Measurements from ENCODE around the gene NKX1-1.

Gene NKX1-1

GRCh38 chr4:1405636-1406393 is 427 bp downstream of the NKX1-1 start:
- no peak overlapping the region for H2BK12ac ChIP-seq (ENCODE audit: low read length)
- H3K27ac ChIP-seq (replicated peaks; ENCODE audit: low read length), result no peak overlapping the region
- H3K9ac ChIP-seq (ENCODE audit: low read depth, low read length, poor library complexity), result no peak overlapping the region

GRCh38 chr4:1405254-1405635 is 997 bp downstream of the NKX1-1 start:
- Histone ChIP-seq H3K4me1 (ENCODE audit: control insufficient read depth in 2 of 2, insufficient read depth in 1 of 2, low read depth in 1 of 2, low read length in 2 of 2) (no peaks in the 10 kb centered on the region), H3K9ac (ENCODE audit: low read depth, low read length, poor library complexity) (no peak overlapping the region), H2BK5ac (ENCODE audit: low read length) (no peak overlapping the region), H3K79me1 (ENCODE audit: low read depth, low read length) (no peaks in the 10 kb centered on the region), H3K23ac (ENCODE audit: low read depth, low read length, poor library complexity) (no peak overlapping the region), H4K8ac (ENCODE audit: low read depth, low read length) (no peak overlapping the region), H3K27ac (replicated peaks; ENCODE audit: low read length) (no peak overlapping the region), H3K14ac (ENCODE audit: low read length) (no peak overlapping the region), H3K4ac (ENCODE audit: low read length) (no peak overlapping the region), H3K18ac (ENCODE audit: low read length) (no peak overlapping the region), H3K36me3 (replicated peaks in 1 of 2; ENCODE audit: control insufficient read depth in 2 of 2, insufficient read depth in 2 of 2, low read length in 2 of 2) (no peaks in the 10 kb centered on the region), H2BK15ac (ENCODE audit: low read length) (no peak overlapping the region), H2BK120ac (ENCODE audit: low read depth, low read length) (no peak overlapping the region), H3K9me3 (replicated peaks in 1 of 2; ENCODE audit: control insufficient read depth in 2 of 2, insufficient read depth in 1 of 2, low read depth in 1 of 2, low read length in 2 of 2) (peaks cover 0 to 8% of the 10 kb centered on the region in 2 donors), H2AFZ (ENCODE audit: low read length) (no peak overlapping the region), H3K4me2 (ENCODE audit: insufficient read depth, low read length, poor library complexity, severe bottlenecking) (peak overlapping the region; percentile 2), H2BK12ac (ENCODE audit: low read length) (no peak overlapping the region), H2AK5ac (ENCODE audit: low read depth, low read length) (no peak overlapping the region), H3K4me3 (ENCODE audit: low read length in 2 of 2) (no peak overlapping the region), H4K91ac (ENCODE audit: low read depth, low read length, poor library complexity) (no peak overlapping the region), H3K27me3 (ENCODE audit: control insufficient read depth in 3 of 3, insufficient read depth in 3 of 3, low read depth in 1 of 3, low read length in 3 of 3) (peaks cover 61 to 99% (median 77%) of the 10 kb centered on the region in 3 experiments)
- DNase-seq (ENCODE audit: low spot score), result no peak
- no CpG with 5 or more reads among the region's 26 CpGs for WGBS, 2 donors (ENCODE audit: extremely low coverage in 2 of 2, insufficient read length in 2 of 2, insufficient replicate concordance in 1 of 2)

More at GRCh38 chr4:1405636-1406393, 427 bp downstream of the NKX1-1 start:
- DNase-seq (ENCODE audit: low spot score), result no peak
- Histone ChIP-seq H2AK5ac (ENCODE audit: low read depth, low read length) (no peak overlapping the region), H4K91ac (ENCODE audit: low read depth, low read length, poor library complexity) (no peak overlapping the region), H3K27me3 (ENCODE audit: control insufficient read depth in 3 of 3, insufficient read depth in 3 of 3, low read depth in 1 of 3, low read length in 3 of 3) (peaks cover 67 to 97% (median 77%) of the 10 kb centered on the region in 3 experiments), H2BK15ac (ENCODE audit: low read length) (no peak overlapping the region), H2AFZ (ENCODE audit: low read length) (no peak overlapping the region), H3K79me1 (ENCODE audit: low read depth, low read length) (no peaks in the 10 kb centered on the region), H3K36me3 (replicated peaks in 1 of 2; ENCODE audit: control insufficient read depth in 2 of 2, insufficient read depth in 2 of 2, low read length in 2 of 2) (no peaks in the 10 kb centered on the region), H2BK120ac (ENCODE audit: low read depth, low read length) (no peak overlapping the region), H4K8ac (ENCODE audit: low read depth, low read length) (no peak overlapping the region), H3K4me1 (ENCODE audit: control insufficient read depth in 2 of 2, insufficient read depth in 1 of 2, low read depth in 1 of 2, low read length in 2 of 2) (no peaks in the 10 kb centered on the region), H3K4ac (ENCODE audit: low read length) (no peak overlapping the region), H3K23ac (ENCODE audit: low read depth, low read length, poor library complexity) (peak overlapping the region; percentile 73), H3K9me3 (replicated peaks in 1 of 2; ENCODE audit: control insufficient read depth in 2 of 2, insufficient read depth in 1 of 2, low read depth in 1 of 2, low read length in 2 of 2) (peaks cover 0 to 8% of the 10 kb centered on the region in 2 donors), H3K18ac (ENCODE audit: low read length) (peak overlapping the region; percentile 17), H2BK5ac (ENCODE audit: low read length) (no peak overlapping the region), H3K4me3 (ENCODE audit: low read length in 2 of 2) (no peak overlapping the region), H3K4me2 (ENCODE audit: insufficient read depth, low read length, poor library complexity, severe bottlenecking) (no peak overlapping the region), H3K14ac (ENCODE audit: low read length) (no peak overlapping the region)
- WGBS, 2 donors (ENCODE audit: extremely low coverage in 2 of 2, insufficient read length in 2 of 2, insufficient replicate concordance in 1 of 2), result no CpG with 5 or more reads among the region's 90 CpGs

- H3K36me3 ChIP-seq (replicated peaks in 1 of 2; ENCODE audit: control insufficient read depth in 2 of 2, insufficient read depth in 2 of 2, low read length in 2 of 2), result no peaks in the 10 kb centered on the region
- H2AK5ac ChIP-seq (ENCODE audit: low read depth, low read length), result no peak overlapping the region
- no peak overlapping the region for H2BK5ac ChIP-seq (ENCODE audit: low read length)
- no peak overlapping the region for H2AFZ ChIP-seq (ENCODE audit: low read length)
- no peaks in the 10 kb centered on the region for H3K4me1 ChIP-seq (ENCODE audit: control insufficient read depth in 2 of 2, insufficient read depth in 1 of 2, low read depth in 1 of 2, low read length in 2 of 2)
- H3K27ac ChIP-seq (replicated peaks; ENCODE audit: low read length), result no peak overlapping the region
- no peak overlapping the region for H2BK15ac ChIP-seq (ENCODE audit: low read length)
- H2BK120ac ChIP-seq (ENCODE audit: low read depth, low read length), result no peak overlapping the region
- no peak for DNase-seq (ENCODE audit: low spot score)
- no peak overlapping the region for H3K9ac ChIP-seq (ENCODE audit: low read depth, low read length, poor library complexity)
- H3K14ac ChIP-seq (ENCODE audit: low read length), result no peak overlapping the region
- H3K18ac ChIP-seq (ENCODE audit: low read length), result no peak overlapping the region
- no CpG with 5 or more reads among the region's 54 CpGs for WGBS, 2 donors (ENCODE audit: extremely low coverage in 2 of 2, insufficient read length in 2 of 2, insufficient replicate concordance in 1 of 2)
- no peak overlapping the region for H3K4me2 ChIP-seq (ENCODE audit: insufficient read depth, low read length, poor library complexity, severe bottlenecking)
- H2BK12ac ChIP-seq (ENCODE audit: low read length), result no peak overlapping the region
- H3K23ac ChIP-seq (ENCODE audit: low read depth, low read length, poor library complexity), result peak overlapping the region; percentile 55
- H4K91ac ChIP-seq (ENCODE audit: low read depth, low read length, poor library complexity), result no peak overlapping the region
- no peak overlapping the region for H3K4me3 ChIP-seq (ENCODE audit: low read length in 2 of 2)
- no peak overlapping the region for H3K4ac ChIP-seq (ENCODE audit: low read length)
- H3K9me3 ChIP-seq (replicated peaks in 1 of 2; ENCODE audit: control insufficient read depth in 2 of 2, insufficient read depth in 1 of 2, low read depth in 1 of 2, low read length in 2 of 2), result peaks cover 0 to 10% of the 10 kb centered on the region in 2 donors
- H4K8ac ChIP-seq (ENCODE audit: low read depth, low read length), result peak overlapping the region; percentile 43
- H3K27me3 ChIP-seq (ENCODE audit: control insufficient read depth in 3 of 3, insufficient read depth in 3 of 3, low read depth in 1 of 3, low read length in 3 of 3), result peaks cover 56 to 98% (median 77%) of the 10 kb centered on the region in 3 experiments
- peaks cover 3% of the 10 kb centered on the region for H3K79me1 ChIP-seq (ENCODE audit: low read depth, low read length)
These were observed 1.5 kb downstream of the NKX1-1 start for GRCh38 chr4:1404573-1405253.

Measured in neuronal stem cell (in vitro differentiated cells).